ENCODE data around the gene WNK1.
"Not testable (repeated sequence)": the region's sequence is repeated elsewhere in the genome, so short reads cannot be mapped to it uniquely, and the experiment has no call there.

The WNK1 gene

DNA sequence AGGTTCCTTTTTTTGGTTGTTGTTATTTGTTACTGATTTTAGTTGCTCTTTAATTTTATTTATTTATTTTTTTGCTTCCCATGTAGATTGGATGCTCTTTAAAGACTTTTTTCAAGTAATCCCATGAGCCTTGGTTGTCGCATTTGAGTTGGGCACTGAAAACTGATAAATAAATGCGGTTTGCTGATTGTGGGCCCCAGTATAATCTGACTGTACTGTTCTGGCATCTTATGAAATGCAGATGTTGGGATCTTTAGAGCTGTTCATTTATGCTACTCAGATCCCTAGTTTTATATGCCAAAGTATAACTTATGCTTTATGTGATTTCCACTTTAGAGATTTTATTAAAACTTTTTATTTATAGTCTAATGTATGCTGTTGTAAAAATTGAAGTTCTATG, 33.3 kb downstream of the WNK1 start:
- 99% methylated on average over 2 of the region's 2 CpGs for WGBS
- Histone ChIP-seq H3K4me3 (ENCODE audit: low read length) (no peak overlapping the region), H3K27me3 (ENCODE audit: insufficient read depth, low read length) (no peaks in the 10 kb centered on the region), H3K4me1 (ENCODE audit: insufficient read depth, low read length) (peaks cover 4% of the 10 kb centered on the region; the same call in 1 of the 2 replicates), H3K9ac (ENCODE audit: low read depth, low read length) (no peak overlapping the region), H3K36me3 (ENCODE audit: insufficient read depth, low read length) (no peaks in the 10 kb centered on the region), H3K27ac (ENCODE audit: low read depth, low read length) (no peak overlapping the region), H3K9me3 (ENCODE audit: insufficient read depth, low read depth, low read length) (no peaks in the 10 kb centered on the region)

DNA sequence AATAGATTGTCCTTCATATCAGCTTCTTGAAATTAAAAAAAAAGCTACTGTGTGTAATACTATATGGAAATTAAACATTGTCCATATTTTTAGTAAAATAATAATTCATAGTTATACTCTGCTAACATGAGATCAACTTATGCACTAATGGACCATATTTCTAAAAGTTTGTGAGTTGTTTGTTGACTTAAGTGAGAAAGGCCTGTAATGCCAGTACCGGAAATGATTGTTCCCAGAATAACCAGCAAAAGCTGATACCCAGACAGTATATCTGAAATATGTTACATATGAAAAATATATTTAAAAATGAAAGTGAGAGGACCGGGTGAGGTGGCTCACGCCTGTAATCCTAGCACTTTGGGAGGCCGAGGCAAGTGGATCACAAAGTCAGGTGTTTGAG, 35.9 kb downstream of the WNK1 start:
- Histone ChIP-seq H3K27me3 (ENCODE audit: insufficient read depth, low read length) (no peaks in the 10 kb centered on the region), H3K4me1 (ENCODE audit: insufficient read depth, low read length) (peaks cover 4% of the 10 kb centered on the region; the same call in 1 of the 2 replicates), H3K9me3 (ENCODE audit: insufficient read depth, low read depth, low read length) (no peaks in the 10 kb centered on the region), H3K27ac (ENCODE audit: low read depth, low read length) (no peak overlapping the region), H3K4me3 (ENCODE audit: low read length) (no peak overlapping the region), H3K36me3 (ENCODE audit: insufficient read depth, low read length) (no peaks in the 10 kb centered on the region), H3K9ac (ENCODE audit: low read depth, low read length) (no peak overlapping the region)
- WGBS, result 94% methylated on average over 3 of the region's 4 CpGs

DNA sequence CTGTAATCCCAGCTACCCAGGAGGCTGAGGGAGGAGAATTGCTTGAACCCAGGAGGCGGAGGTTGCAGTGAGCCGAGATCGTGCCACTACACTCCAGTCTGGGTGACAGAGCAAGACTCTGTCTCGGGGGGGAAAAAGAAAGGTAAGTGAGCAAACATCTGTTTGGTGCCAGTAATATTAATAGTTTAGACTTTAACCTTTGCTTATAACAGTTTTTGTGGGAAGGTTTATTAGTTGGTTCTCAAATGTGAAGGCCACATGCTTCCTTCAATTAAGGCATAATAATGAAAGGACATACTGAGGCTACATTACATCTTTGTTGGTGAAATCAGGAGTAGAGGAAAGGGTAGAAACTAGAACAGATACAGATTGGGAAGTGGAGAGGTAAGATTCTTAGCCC, 36.4 kb downstream of the WNK1 start:
- 93% methylated on average over 4 of the region's 4 CpGs for WGBS
- H3K27ac ChIP-seq (ENCODE audit: low read depth, low read length); H3K27me3 ChIP-seq (ENCODE audit: insufficient read depth, low read length); H3K9me3 ChIP-seq (ENCODE audit: insufficient read depth, low read depth, low read length); H3K36me3 ChIP-seq (ENCODE audit: insufficient read depth, low read length); H3K4me1 ChIP-seq (ENCODE audit: insufficient read depth, low read length); H3K4me3 ChIP-seq (ENCODE audit: low read length); H3K9ac ChIP-seq (ENCODE audit: low read depth, low read length): not testable (repeated sequence)

DNA sequence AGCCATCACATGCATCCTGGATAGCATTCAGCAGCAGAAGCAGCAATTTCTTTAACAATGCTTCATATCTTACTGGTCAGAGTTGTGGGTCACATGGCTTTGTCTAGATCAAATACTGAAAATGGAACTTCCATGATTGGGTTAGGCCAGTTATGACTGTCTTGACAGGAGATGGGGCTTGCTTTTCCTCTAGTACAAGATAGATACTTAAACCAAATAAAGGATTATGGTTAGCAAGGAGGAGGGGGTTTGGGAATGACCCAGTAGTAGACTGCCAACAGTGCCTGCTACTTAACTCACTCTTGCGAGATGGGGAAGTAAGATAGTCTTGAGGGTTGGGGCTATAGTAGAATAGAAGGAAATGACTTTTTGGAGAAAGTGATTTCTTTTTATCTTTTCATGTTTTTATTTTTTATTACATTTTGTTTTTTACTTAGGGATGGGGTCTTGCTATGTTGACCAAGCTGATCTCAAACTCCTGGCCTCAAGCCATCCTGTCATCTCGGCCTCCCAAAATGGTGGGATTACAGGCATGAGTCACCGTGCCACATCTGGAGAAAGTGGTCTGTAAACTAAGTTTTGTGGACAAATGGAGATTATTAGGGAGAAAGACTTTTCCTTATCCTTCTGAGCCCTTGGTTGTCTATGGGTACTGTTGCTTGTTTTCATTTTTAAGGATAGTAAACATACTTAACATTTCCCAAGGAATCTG, 37.6 kb downstream of the WNK1 start:
- no peak overlapping the region for H3K27ac ChIP-seq (ENCODE audit: low read depth, low read length)
- H3K36me3 ChIP-seq (ENCODE audit: insufficient read depth, low read length), result no peaks in the 10 kb centered on the region
- no peak overlapping the region for H3K4me3 ChIP-seq (ENCODE audit: low read length)
- no peaks in the 10 kb centered on the region for H3K9me3 ChIP-seq (ENCODE audit: insufficient read depth, low read depth, low read length)
- H3K27me3 ChIP-seq (ENCODE audit: insufficient read depth, low read length), result no peaks in the 10 kb centered on the region
- H3K4me1 ChIP-seq (ENCODE audit: insufficient read depth, low read length), result peaks cover 9% of the 10 kb centered on the region; the same call in 1 of the 2 replicates
- no peak overlapping the region for H3K9ac ChIP-seq (ENCODE audit: low read depth, low read length)
- WGBS, result 93% methylated on average over 3 of the region's 3 CpGs

DNA sequence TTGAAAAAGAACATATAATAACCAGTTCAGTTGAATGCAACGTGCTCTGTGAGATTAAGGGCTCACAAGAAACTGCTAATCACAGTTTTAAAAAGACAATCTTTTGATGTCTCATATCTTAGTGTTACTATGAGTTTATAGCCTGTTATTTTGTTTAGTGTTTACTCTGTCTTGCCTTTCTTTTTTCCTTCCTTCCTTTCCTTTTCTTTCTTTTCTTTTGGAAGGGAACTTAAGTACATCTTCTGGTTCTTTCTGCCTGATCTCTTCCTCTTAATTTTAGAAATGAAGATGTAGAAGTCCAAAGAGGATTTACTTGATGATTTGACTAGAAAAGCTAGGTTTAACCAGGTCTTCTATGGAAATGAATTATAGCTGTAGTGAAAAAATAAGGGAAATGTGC, 38.2 kb downstream of the WNK1 start:
- 100% methylated on average over 1 of the region's 1 CpG for WGBS
- Histone ChIP-seq H3K9ac (ENCODE audit: low read depth, low read length) (no peak overlapping the region), H3K4me3 (ENCODE audit: low read length) (no peak overlapping the region), H3K4me1 (ENCODE audit: insufficient read depth, low read length) (peaks cover 9% of the 10 kb centered on the region; the same call in 1 of the 2 replicates), H3K9me3 (ENCODE audit: insufficient read depth, low read depth, low read length) (no peaks in the 10 kb centered on the region), H3K27ac (ENCODE audit: low read depth, low read length) (no peak overlapping the region), H3K36me3 (ENCODE audit: insufficient read depth, low read length) (no peaks in the 10 kb centered on the region), H3K27me3 (ENCODE audit: insufficient read depth, low read length) (no peaks in the 10 kb centered on the region)

DNA sequence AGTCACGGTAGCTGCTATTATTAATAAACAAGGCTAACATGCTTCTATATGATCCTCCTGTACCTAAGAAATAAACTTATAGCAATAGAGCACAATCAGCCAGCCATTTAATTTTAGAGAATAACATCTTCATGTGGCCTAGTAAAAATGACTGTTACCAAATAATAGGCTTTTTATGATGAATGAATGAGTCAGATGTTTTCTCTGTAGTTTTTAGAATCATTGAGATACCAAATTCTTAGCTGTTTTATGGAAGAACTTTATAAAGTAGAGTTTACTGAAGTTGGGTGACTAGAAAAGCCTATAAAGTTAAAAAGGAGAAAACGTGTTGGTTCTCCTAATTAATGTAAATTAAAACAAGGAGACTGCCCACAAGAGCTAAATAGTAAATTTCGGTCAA, 40.7 kb downstream of the WNK1 start:
- Histone ChIP-seq H3K9ac (ENCODE audit: low read depth, low read length) (no peak overlapping the region), H3K27ac (ENCODE audit: low read depth, low read length) (no peak overlapping the region), H3K4me1 (ENCODE audit: insufficient read depth, low read length) (peaks cover 9% of the 10 kb centered on the region; the same call in 1 of the 2 replicates), H3K27me3 (ENCODE audit: insufficient read depth, low read length) (no peaks in the 10 kb centered on the region), H3K4me3 (ENCODE audit: low read length) (no peak overlapping the region), H3K36me3 (ENCODE audit: insufficient read depth, low read length) (no peaks in the 10 kb centered on the region), H3K9me3 (ENCODE audit: insufficient read depth, low read depth, low read length) (no peaks in the 10 kb centered on the region)
- 84% methylated on average over 3 of the region's 3 CpGs for WGBS

DNA sequence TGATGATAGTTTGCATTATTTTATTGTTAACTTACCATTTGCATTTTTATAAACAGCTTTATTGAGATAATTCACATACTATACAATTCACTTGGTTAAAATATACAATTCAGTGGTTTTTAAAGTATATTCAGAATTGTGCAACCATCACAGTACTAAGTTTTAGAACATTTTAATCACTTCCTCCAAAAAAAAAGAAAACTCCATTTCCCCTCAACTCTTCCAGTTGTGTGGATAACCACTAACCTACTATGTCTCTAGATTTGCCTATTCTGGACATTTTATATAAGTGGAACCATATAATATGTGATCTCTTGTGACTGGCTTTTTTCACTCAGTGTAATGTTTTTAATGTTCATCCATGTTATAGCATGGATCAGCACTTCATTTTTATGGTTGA, 41.3 kb downstream of the WNK1 start:
- H3K4me3 ChIP-seq (ENCODE audit: low read length), result no peak overlapping the region
- H3K27me3 ChIP-seq (ENCODE audit: insufficient read depth, low read length), result no peaks in the 10 kb centered on the region
- peaks cover 9% of the 10 kb centered on the region; the same call in 1 of the 2 replicates for H3K4me1 ChIP-seq (ENCODE audit: insufficient read depth, low read length)
- H3K36me3 ChIP-seq (ENCODE audit: insufficient read depth, low read length), result no peaks in the 10 kb centered on the region
- H3K9me3 ChIP-seq (ENCODE audit: insufficient read depth, low read depth, low read length), result no peaks in the 10 kb centered on the region
- no peak overlapping the region for H3K9ac ChIP-seq (ENCODE audit: low read depth, low read length)
- H3K27ac ChIP-seq (ENCODE audit: low read depth, low read length), result no peak overlapping the region

DNA sequence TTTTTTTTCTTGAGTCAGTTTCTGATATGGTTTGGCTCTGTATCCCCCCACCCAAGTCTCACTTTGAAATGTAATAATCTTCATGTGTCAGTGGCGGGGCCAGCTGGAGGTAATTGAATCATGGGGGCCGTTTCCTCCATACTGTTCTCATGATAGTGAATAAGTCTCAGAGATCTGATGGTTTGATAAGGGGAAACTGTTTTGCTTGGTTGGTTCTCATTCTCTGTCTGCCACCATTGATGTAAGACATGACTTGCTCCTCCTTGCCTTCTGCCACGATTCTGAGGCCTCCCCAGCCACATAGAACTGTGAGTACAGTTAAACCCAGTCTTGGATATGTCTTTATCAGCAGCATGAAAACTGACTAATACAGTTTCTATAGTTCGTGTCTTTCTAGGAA, 42.9 kb downstream of the WNK1 start:
- Histone ChIP-seq H3K27me3 (ENCODE audit: insufficient read depth, low read length) (no peaks in the 10 kb centered on the region), H3K9me3 (ENCODE audit: insufficient read depth, low read depth, low read length) (no peaks in the 10 kb centered on the region), H3K4me1 (ENCODE audit: insufficient read depth, low read length) (peaks cover 5% of the 10 kb centered on the region; the same call in 1 of the 2 replicates), H3K9ac (ENCODE audit: low read depth, low read length) (no peak overlapping the region), H3K27ac (ENCODE audit: low read depth, low read length) (no peak overlapping the region), H3K36me3 (ENCODE audit: insufficient read depth, low read length) (no peaks in the 10 kb centered on the region), H3K4me3 (ENCODE audit: low read length) (no peak overlapping the region)
- 89% methylated on average over 4 of the region's 4 CpGs for WGBS

DNA sequence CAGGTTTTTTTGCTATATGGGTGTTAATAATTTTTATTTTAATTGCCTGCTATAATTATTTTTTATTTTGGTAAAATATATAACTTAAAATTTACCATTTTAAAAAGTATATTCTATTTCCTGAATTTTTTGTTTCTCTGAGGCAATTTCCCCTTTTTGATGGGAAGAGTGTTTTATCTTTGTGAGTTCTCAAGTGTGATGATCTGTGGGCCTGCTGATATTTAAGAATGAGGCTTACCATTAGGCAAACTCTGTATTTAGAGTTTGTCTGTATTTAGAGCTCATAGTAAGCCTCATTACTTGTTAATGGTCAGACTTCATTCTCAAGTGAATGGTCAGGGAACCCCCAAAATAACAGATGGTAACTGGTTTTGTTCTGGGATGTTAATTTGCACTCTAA, 48.0 kb downstream of the WNK1 start:
- Histone ChIP-seq H3K27me3 (ENCODE audit: insufficient read depth, low read length) (no peaks in the 10 kb centered on the region), H3K4me1 (ENCODE audit: insufficient read depth, low read length) (peaks cover 11% of the 10 kb centered on the region; the same call in 1 of the 2 replicates), H3K9me3 (ENCODE audit: insufficient read depth, low read depth, low read length) (no peaks in the 10 kb centered on the region), H3K9ac (ENCODE audit: low read depth, low read length) (no peak overlapping the region), H3K4me3 (ENCODE audit: low read length) (no peak overlapping the region), H3K27ac (ENCODE audit: low read depth, low read length) (no peak overlapping the region), H3K36me3 (ENCODE audit: insufficient read depth, low read length) (no peaks in the 10 kb centered on the region)

DNA sequence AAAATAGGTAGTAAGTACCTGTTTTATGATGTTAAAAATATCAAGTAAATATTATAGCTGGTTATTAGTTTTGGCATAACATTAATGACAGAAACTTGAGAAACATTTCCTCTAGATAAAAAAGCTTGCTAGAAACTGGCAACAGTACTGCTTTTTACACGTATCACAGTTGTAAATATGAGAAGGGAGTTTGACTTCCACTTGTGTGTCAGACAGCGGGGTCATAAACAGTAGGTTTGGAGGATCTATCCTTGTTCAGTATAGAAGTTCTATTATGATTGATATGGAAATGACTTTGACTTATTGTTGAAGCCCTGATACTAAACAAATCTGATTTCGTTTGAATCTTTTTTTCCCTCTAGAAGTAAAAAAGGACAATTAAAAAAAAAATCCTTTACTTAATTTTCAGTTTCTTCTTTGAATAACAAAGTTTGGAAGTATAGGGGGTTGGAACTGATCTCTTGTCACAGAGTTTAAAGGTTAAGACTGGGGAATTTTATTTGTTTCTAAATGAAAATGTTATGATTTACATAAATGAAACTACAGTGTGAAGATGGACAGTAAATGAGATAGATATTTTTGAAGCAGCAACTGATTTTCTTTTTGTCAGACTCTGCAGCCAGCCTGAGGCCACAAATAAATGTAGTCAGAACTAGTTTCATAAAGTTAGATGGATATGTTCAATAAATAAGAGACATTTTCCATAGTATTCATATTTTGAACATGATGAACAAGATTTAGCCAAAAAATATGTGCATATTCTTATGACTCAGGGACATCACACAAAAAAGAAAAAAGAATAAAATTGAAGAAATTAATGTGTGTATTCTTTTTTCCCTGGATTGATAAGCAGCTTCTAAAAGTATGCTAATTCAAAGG, 50.1 kb downstream of the WNK1 start:
- 0 out of 2 replicates have a peak, but pooled peaks cover 11% of the 10 kb centered on the region for H3K4me1 ChIP-seq (ENCODE audit: insufficient read depth, low read length)
- 96% methylated on average over 2 of the region's 3 CpGs for WGBS
- H3K27ac ChIP-seq (ENCODE audit: low read depth, low read length), result no peak overlapping the region
- no peak overlapping the region for H3K4me3 ChIP-seq (ENCODE audit: low read length)
- no peaks in the 10 kb centered on the region for H3K27me3 ChIP-seq (ENCODE audit: insufficient read depth, low read length)
- no peaks in the 10 kb centered on the region for H3K9me3 ChIP-seq (ENCODE audit: insufficient read depth, low read depth, low read length)
- no peak overlapping the region for H3K9ac ChIP-seq (ENCODE audit: low read depth, low read length)
- H3K36me3 ChIP-seq (ENCODE audit: insufficient read depth, low read length), result no peaks in the 10 kb centered on the region

DNA sequence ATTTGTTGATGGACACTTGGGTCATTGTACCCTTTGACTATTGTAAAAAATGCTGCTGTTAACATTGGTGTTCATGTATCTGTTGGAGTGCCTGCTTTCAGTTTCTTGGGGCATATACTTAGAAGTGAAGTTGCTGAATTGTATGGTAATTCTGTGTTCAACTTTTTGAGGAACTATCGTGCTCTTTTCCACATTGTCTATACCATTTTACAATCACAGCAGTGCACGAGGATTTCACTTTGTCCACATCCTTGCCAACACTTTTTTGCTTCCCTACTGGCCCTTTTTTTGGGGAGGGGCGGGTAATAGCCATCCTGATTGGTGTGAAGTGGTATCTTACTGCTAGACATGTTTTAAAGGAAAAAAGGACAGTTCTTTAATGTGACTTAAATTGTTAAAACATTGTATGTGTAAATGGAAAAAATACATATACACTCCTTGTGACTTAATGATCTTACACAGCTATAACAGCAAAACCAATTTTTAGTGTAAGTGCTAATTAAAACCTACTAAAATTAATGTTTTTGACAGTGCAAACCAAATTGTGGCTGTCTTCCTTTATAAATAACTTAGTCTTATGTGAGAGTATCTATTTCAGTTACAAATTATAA, 52.7 kb downstream of the WNK1 start:
- Histone ChIP-seq H3K27me3 (ENCODE audit: insufficient read depth, low read length) (no peaks in the 10 kb centered on the region), H3K9ac (ENCODE audit: low read depth, low read length) (no peak overlapping the region), H3K27ac (ENCODE audit: low read depth, low read length) (no peak overlapping the region), H3K36me3 (ENCODE audit: insufficient read depth, low read length) (no peaks in the 10 kb centered on the region), H3K4me3 (ENCODE audit: low read length) (no peak overlapping the region), H3K4me1 (ENCODE audit: insufficient read depth, low read length) (0 out of 2 replicates have a peak, but pooled peaks cover 11% of the 10 kb centered on the region), H3K9me3 (ENCODE audit: insufficient read depth, low read depth, low read length) (no peaks in the 10 kb centered on the region)
- 81% methylated on average over 2 of the region's 3 CpGs for WGBS
